ENCODE results near the gene SLC25A51. TPM values are rescaled to one million over a fixed set of nuclear protein-coding genes. Genes with fewer than 3 reads are reported as not detected.

The SLC25A51 gene, protein sequence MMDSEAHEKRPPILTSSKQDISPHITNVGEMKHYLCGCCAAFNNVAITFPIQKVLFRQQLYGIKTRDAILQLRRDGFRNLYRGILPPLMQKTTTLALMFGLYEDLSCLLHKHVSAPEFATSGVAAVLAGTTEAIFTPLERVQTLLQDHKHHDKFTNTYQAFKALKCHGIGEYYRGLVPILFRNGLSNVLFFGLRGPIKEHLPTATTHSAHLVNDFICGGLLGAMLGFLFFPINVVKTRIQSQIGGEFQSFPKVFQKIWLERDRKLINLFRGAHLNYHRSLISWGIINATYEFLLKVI
- total RNA-seq (ENCODE audit: low replicate concordance), result 51.8 and 59.3 TPM in 2 replicates

DNA sequence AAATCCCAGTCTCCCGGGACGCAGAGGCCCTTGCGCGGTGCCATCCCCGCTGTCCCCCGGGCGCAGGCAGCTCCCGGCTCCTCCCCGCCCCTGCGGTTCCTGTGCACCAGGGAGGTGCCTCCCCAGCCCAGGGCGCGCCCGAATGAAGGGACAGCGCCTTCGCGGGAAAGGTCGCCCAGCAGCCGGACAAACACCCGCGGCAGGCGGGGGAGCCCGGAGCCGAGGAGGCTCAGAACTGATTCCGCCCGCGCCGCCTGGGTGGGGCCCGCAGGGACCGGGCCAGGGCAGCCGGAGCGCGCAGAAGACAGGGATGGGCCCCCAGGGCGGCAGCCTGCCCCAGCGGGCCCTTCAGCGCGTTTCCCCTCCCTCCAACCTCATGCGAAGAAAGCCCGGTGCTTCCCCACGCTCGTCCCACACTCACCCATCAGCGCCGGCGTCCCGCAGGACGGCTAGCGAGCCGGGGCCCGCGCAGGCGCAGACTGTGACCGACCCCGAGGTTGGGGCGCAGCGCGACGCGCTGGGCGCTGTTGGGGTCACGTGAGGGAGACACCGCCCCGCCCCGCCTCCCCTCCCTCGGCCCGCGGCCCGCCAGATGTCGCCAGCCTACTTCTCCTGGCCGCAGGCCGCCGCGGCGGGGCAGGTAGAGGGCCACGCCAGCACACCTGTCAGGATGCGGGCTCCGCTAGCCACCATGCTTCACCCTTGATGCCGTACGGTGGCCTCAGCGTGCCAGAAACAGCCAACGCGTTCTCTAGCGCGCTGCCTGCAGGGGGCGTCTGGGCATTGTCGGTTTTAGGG, at the start of gene SLC25A51:
SLC25A51 (minus strand) TSS at position 481 of the 798 bp plus-strand sequence. CDS start 15,577 bp downstream, outside the sequence.

Other genes starting within 250 kb of the SLC25A51 start
- gene TRMT10B, start 150.3 kb downstream of the SLC25A51 start, total RNA-seq (ENCODE audit: low replicate concordance), result 1.9 and 2.2 TPM in 2 replicates
- 28.2 and 31.6 TPM in 2 replicates for gene EXOSC3, start 119.1 kb downstream of the SLC25A51 start, total RNA-seq (ENCODE audit: low replicate concordance)
- 12.9 and 13.2 TPM in 2 replicates for gene DCAF10, start 103.3 kb downstream of the SLC25A51 start, total RNA-seq (ENCODE audit: low replicate concordance)
- 4.8 and 28.8 TPM in 2 replicates for gene SHB, start 165.1 kb upstream of the SLC25A51 start, total RNA-seq (ENCODE audit: low replicate concordance)